Measurements from ENCODE around the gene C7orf33. TPM values are rescaled to one million over a fixed set of nuclear protein-coding genes. Genes with fewer than 3 reads are reported as not detected.

The C7orf33 gene
- total RNA-seq, 1 donor from 2014 or later: not detected

GRCh38 chr7:148625342-148625741 lies 34.8 kb downstream of the C7orf33 start:
- peaks cover 29% of the 10 kb centered on the region for H3K27me3 Mint-ChIP-seq (ENCODE audit: unreplicated experiment)
- H3K27ac Mint-ChIP-seq (ENCODE audit: unreplicated experiment): no peak overlapping the region
- DNase-seq (ENCODE audit: extremely low spot score, unreplicated experiment): no peak
- no peaks in the 10 kb centered on the region for H3K9me3 Mint-ChIP-seq (ENCODE audit: unreplicated experiment)
- peaks cover 4% of the 10 kb centered on the region for H3K4me1 Mint-ChIP-seq (ENCODE audit: unreplicated experiment)
- no peak overlapping the region for H3K4me3 Mint-ChIP-seq (ENCODE audit: unreplicated experiment)
- no peaks in the 10 kb centered on the region for H3K36me3 Mint-ChIP-seq (ENCODE audit: unreplicated experiment)
- no peak for TF ChIP-seq CTCF (IDR thresholded peaks at IDR 0.05)

- H3K36me3 Mint-ChIP-seq (ENCODE audit: unreplicated experiment): no peaks in the 10 kb centered on the region
- no peak for DNase-seq (ENCODE audit: extremely low spot score, unreplicated experiment)
- H3K4me1 Mint-ChIP-seq (ENCODE audit: unreplicated experiment): peaks cover 4% of the 10 kb centered on the region
- peaks cover 32% of the 10 kb centered on the region for H3K27me3 Mint-ChIP-seq (ENCODE audit: unreplicated experiment)
- TF ChIP-seq CTCF (IDR thresholded peaks at IDR 0.05): no peak
- no peak overlapping the region for H3K27ac Mint-ChIP-seq (ENCODE audit: unreplicated experiment)
- no peak overlapping the region for H3K4me3 Mint-ChIP-seq (ENCODE audit: unreplicated experiment)
- no peaks in the 10 kb centered on the region for H3K9me3 Mint-ChIP-seq (ENCODE audit: unreplicated experiment)
These were observed 36.3 kb downstream of the C7orf33 start for GRCh38 chr7:148626828-148627227.

- no peak for DNase-seq (ENCODE audit: extremely low spot score, unreplicated experiment)
- H3K4me3 Mint-ChIP-seq (ENCODE audit: unreplicated experiment): no peak overlapping the region
- H3K9me3 Mint-ChIP-seq (ENCODE audit: unreplicated experiment): no peaks in the 10 kb centered on the region
- H3K4me1 Mint-ChIP-seq (ENCODE audit: unreplicated experiment): peaks cover 4% of the 10 kb centered on the region
- no peak for TF ChIP-seq CTCF (IDR thresholded peaks at IDR 0.05)
- H3K36me3 Mint-ChIP-seq (ENCODE audit: unreplicated experiment): no peaks in the 10 kb centered on the region
- H3K27me3 Mint-ChIP-seq (ENCODE audit: unreplicated experiment): peaks cover 37% of the 10 kb centered on the region
- no peak overlapping the region for H3K27ac Mint-ChIP-seq (ENCODE audit: unreplicated experiment)
These were observed 37.4 kb downstream of the C7orf33 start for GRCh38 chr7:148628011-148628410.

GRCh38 chr7:148630078-148630477 lies 39.5 kb downstream of the C7orf33 start:
- Mint-ChIP-seq H3K36me3 (ENCODE audit: unreplicated experiment) (no peaks in the 10 kb centered on the region), H3K27me3 (ENCODE audit: unreplicated experiment) (peaks cover 31% of the 10 kb centered on the region), H3K4me3 (ENCODE audit: unreplicated experiment) (no peak overlapping the region), H3K27ac (ENCODE audit: unreplicated experiment) (no peak overlapping the region), H3K9me3 (ENCODE audit: unreplicated experiment) (no peaks in the 10 kb centered on the region), H3K4me1 (ENCODE audit: unreplicated experiment) (no peaks in the 10 kb centered on the region)
- no peak for DNase-seq (ENCODE audit: extremely low spot score, unreplicated experiment)
- TF ChIP-seq CTCF (IDR thresholded peaks at IDR 0.05): no peak

- H3K4me3 Mint-ChIP-seq (ENCODE audit: unreplicated experiment): no peak overlapping the region
- peaks cover 28% of the 10 kb centered on the region for H3K27me3 Mint-ChIP-seq (ENCODE audit: unreplicated experiment)
- no peak for DNase-seq (ENCODE audit: extremely low spot score, unreplicated experiment)
- no peak overlapping the region for H3K27ac Mint-ChIP-seq (ENCODE audit: unreplicated experiment)
- TF ChIP-seq CTCF (IDR thresholded peaks at IDR 0.05): no peak
- no peaks in the 10 kb centered on the region for H3K4me1 Mint-ChIP-seq (ENCODE audit: unreplicated experiment)
- no peaks in the 10 kb centered on the region for H3K9me3 Mint-ChIP-seq (ENCODE audit: unreplicated experiment)
- no peaks in the 10 kb centered on the region for H3K36me3 Mint-ChIP-seq (ENCODE audit: unreplicated experiment)
These were observed 43.2 kb downstream of the C7orf33 start for GRCh38 chr7:148633761-148634160.
